Right cardiac atrium (tissue), 5 donors: Measurements from ENCODE around the gene ZNRF1. TPM values are rescaled to one million over a fixed set of nuclear protein-coding genes. Genes with fewer than 3 reads are reported as not detected.

Experiments
- ATAC-seq, 2 donors: fragments of 200-7000 bp; cut with Tn5 transposase; one replicate each; pipeline versions ENCODE4 v1.8.0 to v1.9.1; 2020; ENCODE audit warnings: moderate library complexity in 2 of 2, mild to moderate bottlenecking in 1 of 2
- DNase-seq, 3 donors: peaks; one replicate each; pipeline ENCODE4 v3.0.0-alpha.2; 2020
- H3K27ac ChIP-seq: one replicate; pipeline ENCODE4 v1.5.1; 2013; ENCODE audit warnings: mild to moderate bottlenecking, low read length, control low read depth, moderate library complexity
- H3K27me3 ChIP-seq: one replicate; pipeline ENCODE4 v1.6.1; 2013; ENCODE audit not compliant: control insufficient read depth, insufficient read depth
- H3K4me1 ChIP-seq: one replicate; pipeline ENCODE4 v1.6.1; 2013; ENCODE audit warnings: low read length; ENCODE audit not compliant: control insufficient read depth, insufficient read depth
- H3K4me3 ChIP-seq: one replicate; pipeline ENCODE4 v1.5.1; 2013; ENCODE audit warnings: low read length, control low read depth
- H3K9me3 ChIP-seq: one replicate; pipeline ENCODE4 v1.6.1; 2013; ENCODE audit warnings: low read length; ENCODE audit not compliant: control insufficient read depth
- WGBS: extraction: QIAGEN DNeasy Blood & Tissue Kit; methylation state at CpG from one replicate; pipeline ENCODE4 v1.1.7; 2013; 5-methylcytosine and 5-hydroxymethylcytosine counted together
- intact Hi-C, 4 donors: fragments of 100-400 bp; cut with DNase I; formaldehyde crosslinking; loops; one replicate each; pipeline versions ENCODE4 v1.11.0 to v1.14.0; 2022 to 2023
- polyA plus RNA-seq: library from polyadenylated mRNA; stranded (reverse); fragments of 200-250 nt; gene quantifications from one replicate; pipeline ENCODE4 v1.2.3, GENCODE V29; 2013
- total RNA-seq, 4 donors: library from RNA; stranded (reverse); fragmentation: NEBNext Ultra II Directional; extraction: Animal tissue kit (Norgen Biotek cat#: 25700); gene quantifications; one replicate each; pipeline ENCODE4 v1.2.1, GENCODE V29; 2021
- donor health status: healthy with polysubstance abuse.
- donor health status: DM: no; HTN: yes; CAD: no.
- donor health status: DM: no; HTN: no; CAD: no.
- donor health status: DM: no; HTN: yes; CAD: no; lungs with severe emphysema.
- donor health status: DM: yes; HTN: yes; CAD: no.

ZNRF1 gene
- total and polyA plus RNA-seq, 5 donors, result 10.7 to 19.6 (median 13.0) TPM

DNA sequence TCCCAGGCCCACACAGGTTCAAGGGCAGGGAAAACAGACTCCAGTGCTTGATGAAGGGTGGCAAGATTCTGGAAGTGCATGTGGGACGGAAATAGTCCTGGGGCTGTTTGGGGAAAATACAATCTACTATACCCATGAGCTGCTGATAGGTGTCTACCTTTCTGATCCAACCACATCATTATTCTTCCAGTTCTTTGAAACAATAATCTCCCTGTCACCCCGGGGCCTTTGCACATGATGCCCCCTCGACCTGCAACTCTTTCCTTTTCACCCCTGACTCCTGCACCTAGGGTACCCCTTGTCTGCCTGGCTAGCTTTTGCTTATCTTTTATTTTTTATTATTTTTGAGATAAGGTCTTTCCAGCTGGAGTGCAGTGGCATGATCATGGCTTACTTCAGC, 72.8 kb downstream of the ZNRF1 start:
- DNase-seq (no peak), ATAC-seq (no peak)
- Histone ChIP-seq H3K4me3 (no peak overlapping the region), H3K27me3 (no peaks in the 10 kb centered on the region), H3K9me3 (no peaks in the 10 kb centered on the region), H3K27ac (no peak overlapping the region), H3K4me1 (peaks cover 4% of the 10 kb centered on the region)
- WGBS, result 96% methylated on average over 3 of the region's 3 CpGs
- intact Hi-C loops, result no loop called here

- DNase-seq (no peak), ATAC-seq (no peak)
- intact Hi-C loops, result no loop called here
- H3K9me3 ChIP-seq, result no peaks in the 10 kb centered on the region
- no peak overlapping the region for H3K27ac ChIP-seq
- 94% methylated on average over 2 of the region's 2 CpGs for WGBS
- H3K4me1 ChIP-seq, result peaks cover 4% of the 10 kb centered on the region
- H3K27me3 ChIP-seq, result no peaks in the 10 kb centered on the region
- no peak overlapping the region for H3K4me3 ChIP-seq
Measured at GRCh38 chr16:75072239-75072947, 73.6 kb downstream of the ZNRF1 start.

DNA sequence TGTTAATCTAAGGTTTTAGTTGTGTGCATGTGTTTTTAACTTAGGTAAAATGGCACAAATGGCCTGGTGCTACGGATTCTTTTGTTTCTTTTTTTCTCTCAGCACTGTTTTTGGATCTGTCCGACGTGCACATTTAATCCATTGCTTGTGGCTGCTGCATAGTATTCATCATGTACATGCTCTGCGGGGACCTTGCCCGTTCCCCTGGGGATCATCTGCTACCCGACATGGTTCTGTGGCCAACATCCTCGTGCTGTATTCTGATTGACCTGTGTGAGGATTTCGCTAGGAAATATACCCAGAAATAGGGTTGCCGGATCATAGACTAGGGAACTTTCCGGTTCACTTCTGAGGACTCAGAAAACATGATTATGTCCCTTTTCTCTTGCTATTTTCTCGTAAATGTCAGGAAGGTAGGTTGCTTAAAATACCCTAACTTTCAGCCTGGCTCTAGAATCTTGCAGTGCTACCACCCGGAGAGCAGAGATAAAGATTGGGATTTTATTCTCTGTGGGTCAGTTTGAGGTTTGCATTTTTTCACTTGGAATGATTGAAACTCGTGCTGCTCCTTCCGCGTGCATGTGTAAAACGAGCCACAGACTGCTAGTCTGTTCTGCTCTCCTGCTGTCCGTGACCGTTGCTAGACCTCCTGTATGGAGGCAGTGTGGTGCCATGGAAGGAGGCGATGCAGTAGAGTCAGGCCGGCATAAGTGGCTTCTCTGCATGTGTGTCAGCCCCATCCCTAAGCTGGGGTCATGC, 74.9 kb downstream of the ZNRF1 start:
- 89% methylated on average over 20 of the region's 20 CpGs for WGBS
- no peak for ATAC-seq

DNA sequence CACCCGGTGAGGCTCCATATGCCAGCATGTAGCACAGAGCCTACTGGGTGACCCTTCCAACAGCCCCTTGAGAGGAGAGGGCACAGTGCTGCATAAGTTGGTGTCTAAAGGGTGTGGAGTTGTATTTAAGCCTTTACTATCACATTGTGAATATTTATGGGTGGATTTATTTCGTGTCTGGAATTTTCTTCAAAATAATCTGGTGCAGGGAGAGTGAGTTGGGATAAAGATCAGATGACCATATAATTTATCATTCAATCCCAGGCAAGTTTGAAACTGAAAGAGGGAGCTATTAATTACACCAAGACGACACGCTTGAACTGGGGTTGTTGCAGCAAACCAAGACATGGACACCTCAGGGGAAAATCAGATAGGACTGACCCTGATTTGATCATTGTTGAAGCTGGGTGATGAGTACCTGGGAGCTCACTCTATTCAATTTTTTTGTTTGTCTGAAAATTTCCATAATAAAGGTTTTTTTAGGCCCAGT, 75.5 kb downstream of the ZNRF1 start:
- Histone ChIP-seq H3K4me3 (no peak overlapping the region), H3K4me1 (peaks cover 4% of the 10 kb centered on the region), H3K27ac (no peak overlapping the region), H3K27me3 (no peaks in the 10 kb centered on the region), H3K9me3 (no peaks in the 10 kb centered on the region)
- intact Hi-C loops, result no loop called here
- DNase-seq, result no peak
- WGBS, result 92% methylated on average over 4 of the region's 4 CpGs
- ATAC-seq, result no peak

More for the DNA sequence above, 74.9 kb downstream of the ZNRF1 start:
- Histone ChIP-seq H3K27ac (no peak overlapping the region), H3K9me3 (no peaks in the 10 kb centered on the region), H3K27me3 (no peaks in the 10 kb centered on the region), H3K4me3 (no peak overlapping the region), H3K4me1 (peaks cover 4% of the 10 kb centered on the region)
- intact Hi-C loops, result no loop called here
- no peak for DNase-seq

- Histone ChIP-seq H3K9me3 (no peaks in the 10 kb centered on the region), H3K27ac (no peak overlapping the region), H3K4me1 (peaks cover 4% of the 10 kb centered on the region), H3K27me3 (no peaks in the 10 kb centered on the region), H3K4me3 (no peak overlapping the region)
- WGBS, result 33% methylated on average over 12 of the region's 12 CpGs
- DNase-seq, result peak in 2 of 3 donors; percentile 56 to 63
- peak; percentile 69 to 86 for ATAC-seq
- intact Hi-C loops, result no loop called here
Measured at GRCh38 chr16:75074920-75075687, 76.3 kb downstream of the ZNRF1 start.

DNA sequence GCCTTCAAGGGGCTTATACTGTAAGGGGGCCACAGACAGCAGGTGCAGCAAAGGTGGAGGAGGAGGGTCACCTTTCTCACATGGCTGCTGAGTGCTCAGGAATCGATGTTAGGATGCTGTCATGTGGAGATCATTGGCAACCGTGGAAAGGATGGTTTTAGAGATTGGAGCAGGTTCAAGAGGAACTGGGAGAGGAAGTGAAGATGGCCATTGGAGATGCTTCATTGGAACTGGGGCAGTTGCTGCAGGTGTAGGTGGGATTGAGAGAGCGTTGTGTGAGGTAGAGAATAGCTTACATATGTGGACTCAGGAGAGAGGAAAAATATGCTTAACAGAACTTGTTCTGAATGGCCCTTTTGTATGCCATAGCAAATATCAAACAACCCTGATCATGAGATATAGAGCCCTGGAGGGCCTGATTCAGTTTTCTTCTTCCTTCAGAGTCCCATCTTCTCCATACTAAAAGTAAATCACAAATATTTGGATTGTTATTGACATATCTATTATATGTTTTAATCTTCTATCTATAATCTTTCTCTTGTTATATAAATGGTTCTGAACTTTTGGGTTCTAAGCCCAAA, 77.0 kb downstream of the ZNRF1 start:
- no peaks in the 10 kb centered on the region for H3K27me3 ChIP-seq
- peaks cover 4% of the 10 kb centered on the region for H3K4me1 ChIP-seq
- 62% methylated on average over 3 of the region's 3 CpGs for WGBS
- intact Hi-C loops, result no loop called here
- no peak overlapping the region for H3K4me3 ChIP-seq
- H3K9me3 ChIP-seq, result no peaks in the 10 kb centered on the region
- H3K27ac ChIP-seq, result no peak overlapping the region
- DNase-seq, result no peak
- no peak for ATAC-seq

DNA sequence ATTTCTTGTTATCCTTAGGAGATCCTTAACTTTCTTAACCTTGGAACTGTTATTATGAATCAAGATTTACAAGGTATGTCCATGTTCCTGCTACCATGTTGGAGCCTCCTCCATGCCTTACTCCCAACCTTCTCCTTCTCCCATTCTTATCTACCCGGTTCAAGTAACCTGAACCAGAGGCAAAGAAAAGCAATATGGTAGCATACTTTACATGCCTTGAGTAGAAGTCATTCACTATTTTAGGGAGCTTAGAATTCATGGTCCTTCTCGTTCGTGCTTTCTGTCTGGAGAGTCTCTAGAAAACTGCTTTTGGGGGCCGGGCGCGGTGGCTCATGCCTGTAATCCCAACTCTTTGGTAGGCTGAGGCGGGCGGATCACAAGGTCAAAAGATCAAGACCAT, 80.1 kb downstream of the ZNRF1 start:
- H3K4me3 ChIP-seq, result no peak overlapping the region
- H3K4me1 ChIP-seq, result peaks cover 4% of the 10 kb centered on the region
- DNase-seq (no peak), ATAC-seq (no peak)
- H3K9me3 ChIP-seq, result no peaks in the 10 kb centered on the region
- WGBS, result 95% methylated on average over 8 of the region's 8 CpGs
- H3K27ac ChIP-seq, result no peak overlapping the region
- H3K27me3 ChIP-seq, result no peaks in the 10 kb centered on the region
- intact Hi-C loops, result no loop called here

DNA sequence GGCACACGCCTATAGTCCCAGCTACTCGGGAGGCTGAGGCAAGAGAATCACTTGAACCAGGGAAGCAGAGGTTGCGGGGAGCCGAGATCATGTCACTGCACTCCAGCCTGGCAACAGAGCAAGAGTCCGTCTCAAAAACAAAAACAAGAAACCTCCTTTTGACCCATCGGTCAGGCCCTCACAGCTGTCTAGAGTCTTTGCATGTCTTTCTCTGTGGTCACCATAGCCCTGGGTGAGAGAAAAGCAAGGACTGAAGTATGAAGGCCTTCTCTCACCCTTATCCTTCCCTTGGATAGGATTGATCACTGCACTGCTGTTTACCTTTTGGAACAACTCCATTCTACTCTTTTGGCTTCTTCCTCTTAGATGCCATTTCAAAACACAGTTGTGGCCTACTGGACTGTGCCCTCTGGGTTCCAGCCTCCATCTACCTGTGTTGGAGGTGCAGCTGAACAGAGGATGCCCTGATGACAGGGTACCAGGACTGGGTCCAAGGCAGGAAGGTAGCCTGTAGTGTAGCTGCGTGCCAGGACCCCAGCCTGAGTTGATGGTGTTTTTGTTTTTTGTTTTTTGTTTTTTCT, 80.6 kb downstream of the ZNRF1 start:
- H3K9me3 ChIP-seq, result no peaks in the 10 kb centered on the region
- H3K27me3 ChIP-seq, result no peaks in the 10 kb centered on the region
- intact Hi-C loops, result no loop called here
- no peak overlapping the region for H3K4me3 ChIP-seq
- no peak for DNase-seq
- WGBS, result 97% methylated on average over 7 of the region's 7 CpGs
- H3K27ac ChIP-seq, result no peak overlapping the region
- peaks cover 4% of the 10 kb centered on the region for H3K4me1 ChIP-seq
- no peak for ATAC-seq

DNA sequence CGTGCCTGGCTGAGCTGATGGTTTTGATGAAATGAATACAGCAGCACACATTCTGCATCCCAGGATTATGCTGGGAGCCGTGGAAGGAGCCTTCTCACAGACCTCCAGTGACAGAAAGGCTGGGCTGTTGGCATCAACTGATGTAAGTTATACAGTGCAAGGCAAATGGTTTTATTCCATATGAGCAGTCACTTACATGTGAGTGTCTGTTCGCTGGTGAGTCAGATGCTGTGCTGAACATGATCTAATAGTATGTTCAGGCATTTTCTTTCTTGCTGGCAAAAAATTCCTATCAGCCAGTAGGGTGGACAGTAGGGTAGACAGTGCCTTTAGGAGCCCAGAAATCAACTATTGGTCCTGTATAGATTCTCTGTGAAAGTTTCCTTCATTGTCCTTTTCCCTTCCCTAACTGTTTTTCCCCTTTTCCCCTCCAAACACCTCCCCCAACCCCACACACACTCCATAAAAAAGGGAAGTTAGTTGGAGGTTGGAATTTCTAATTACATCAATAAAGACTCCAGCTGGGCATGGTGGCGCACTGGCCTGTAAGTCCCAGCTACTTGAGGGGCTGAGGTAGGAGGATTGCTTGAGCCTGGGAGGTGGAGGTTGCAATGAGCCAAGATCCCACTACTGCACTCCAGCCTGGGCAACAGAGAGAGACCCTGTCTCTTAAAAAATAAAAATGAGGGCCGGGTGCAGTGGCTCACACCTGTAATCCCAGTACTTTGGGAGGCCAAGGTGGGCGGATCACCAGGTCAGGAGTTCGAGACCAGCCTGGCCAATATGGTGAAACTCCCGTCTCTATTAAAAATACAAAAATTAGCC, 81.6 kb downstream of the ZNRF1 start:
- intact Hi-C loops, result no loop called here
- H3K4me1 ChIP-seq, result peaks cover 4% of the 10 kb centered on the region
- no peak overlapping the region for H3K4me3 ChIP-seq
- no peaks in the 10 kb centered on the region for H3K27me3 ChIP-seq
- no peak overlapping the region for H3K27ac ChIP-seq
- no peaks in the 10 kb centered on the region for H3K9me3 ChIP-seq
- 96% methylated on average over 8 of the region's 8 CpGs for WGBS
- ATAC-seq (no peak), DNase-seq (no peak)
